Measurements from ENCODE around the gene PTK7. TPM values are rescaled to one million over a fixed set of nuclear protein-coding genes. Genes with fewer than 3 reads are reported as not detected.
A peak's percentile ranks its signal among the peaks of the same experiment; 100 is the strongest.

Gene PTK7
- total and polyA plus RNA-seq, 8 donors = 4.0 to 64.9 (median 27.4) TPM

GRCh38 chr6:43123461-43124314 is 47.6 kb downstream of the PTK7 start:
- H3K9me3 ChIP-seq = no peaks in the 10 kb centered on the region
- peak overlapping the region in 3 of 5 donors; percentile 22 to 44 (median 32) for H3K27ac ChIP-seq
- 58 to 76% (median 69%) methylated on average over 23 to 25 of the region's 25 CpGs for whole genome bisulfite sequencing, 5 donors
- intact Hi-C loops (cut with DNase I; ENCODE audit: low total_unique reads) = no loop called here
- H3K4me1 ChIP-seq = peaks cover 5 to 37% (median 22%) of the 10 kb centered on the region in 4 donors
- no peaks in the 10 kb centered on the region for H3K36me3 ChIP-seq
- H3K27me3 ChIP-seq = no peaks in the 10 kb centered on the region
- peak in 1 of 2 donors; percentile 77 for DNase-seq
- no peak for TF ChIP-seq EP300 (IDR thresholded peaks at IDR 0.05)
- no peak for TF ChIP-seq POLR2A (IDR thresholded peaks at IDR 0.05)
- TF ChIP-seq CTCF (IDR thresholded peaks at IDR 0.05) = no peak
- no peak for TF ChIP-seq POLR2AphosphoS5 (IDR thresholded peaks at IDR 0.05)
- H3K4me3 ChIP-seq = no peak overlapping the region

- Histone ChIP-seq H3K9me3 (no peaks in the 10 kb centered on the region), H3K4me1 (peaks cover 9 to 44% (median 28%) of the 10 kb centered on the region in 4 donors), H3K4me3 (no peak overlapping the region), H3K27ac (peak overlapping the region in 1 of 5 donors; percentile 44), H3K27me3 (no peaks in the 10 kb centered on the region), H3K36me3 (no peaks in the 10 kb centered on the region)
- intact Hi-C loops (cut with DNase I; ENCODE audit: low total_unique reads) = no loop called here
- WGBS, 5 donors = 57 to 87% (median 72%) methylated on average over 2 to 6 of the region's 6 CpGs
- DNase-seq = no peak
- TF ChIP-seq CTCF (IDR thresholded peaks at IDR 0.05) = no peak
- no peak for TF ChIP-seq POLR2A (IDR thresholded peaks at IDR 0.05)
- no peak for TF ChIP-seq EP300 (IDR thresholded peaks at IDR 0.05)
- no peak for TF ChIP-seq POLR2AphosphoS5 (IDR thresholded peaks at IDR 0.05)
Measured at GRCh38 chr6:43124481-43124880, 48.4 kb downstream of the PTK7 start.

GRCh38 chr6:43125119-43125518 is 49.0 kb downstream of the PTK7 start:
- Histone ChIP-seq H3K27ac (peak overlapping the region in 1 of 5 donors; percentile 44), H3K4me1 (peaks cover 10 to 48% (median 31%) of the 10 kb centered on the region in 4 donors), H3K9me3 (no peaks in the 10 kb centered on the region), H3K27me3 (no peaks in the 10 kb centered on the region), H3K36me3 (no peaks in the 10 kb centered on the region), H3K4me3 (no peak overlapping the region)
- intact Hi-C loops (cut with DNase I; ENCODE audit: low total_unique reads) = no loop called here
- 75 to 83% (median 79%) methylated on average over 5 to 6 of the region's 6 CpGs for WGBS, 5 donors
- TF ChIP-seq POLR2A (IDR thresholded peaks at IDR 0.05) = no peak
- peak in 1 of 2 donors; percentile 70 for DNase-seq

- Histone ChIP-seq H3K27ac (peak overlapping the region in 1 of 5 donors; percentile 44), H3K4me3 (no peak overlapping the region), H3K4me1 (peaks cover 10 to 48% (median 29%) of the 10 kb centered on the region in 4 donors)
Measured at GRCh38 chr6:43125555-43125954, 49.4 kb downstream of the PTK7 start.

More at GRCh38 chr6:43125555-43125954, 49.4 kb downstream of the PTK7 start:
- Histone ChIP-seq H3K36me3 (no peaks in the 10 kb centered on the region), H3K27me3 (no peaks in the 10 kb centered on the region), H3K9me3 (no peaks in the 10 kb centered on the region)
- DNase-seq = no peak
- intact Hi-C loops (cut with DNase I; ENCODE audit: low total_unique reads) = no loop called here
- TF ChIP-seq CTCF (IDR thresholded peaks at IDR 0.05) (no peak), POLR2AphosphoS5 (IDR thresholded peaks at IDR 0.05) (no peak)
- 60 to 100% (median 88%) methylated on average over 1 of the region's 1 CpG for WGBS, 5 donors
